ENCODE data around the gene ATG5.

ATG5 gene

GRCh38 chr6:106227612-106228507, 97.7 kb downstream of the ATG5 start:
- no peaks in the 10 kb centered on the region for H4K20me1 ChIP-seq (ENCODE audit: insufficient read depth)
- H3K79me2 ChIP-seq (ENCODE audit: insufficient read depth, low read depth) = peaks cover 19% of the 10 kb centered on the region
- TF ChIP-seq CTCF (conservative IDR thresholded peaks at IDR 0.05; ENCODE audit: low read depth, low read length) = no peak
- no peak overlapping the region for H2AFZ ChIP-seq (ENCODE audit: low read depth)
- no peaks in the 10 kb centered on the region for H3K36me3 ChIP-seq (ENCODE audit: insufficient read depth)
- H3K4me3 ChIP-seq (IDR thresholded peaks at IDR 0.05; ENCODE audit: insufficient read depth, low read depth, low read length) = no peak overlapping the region
- no peaks in the 10 kb centered on the region for H3K27me3 ChIP-seq (ENCODE audit: insufficient read depth, low read depth)
- no peak overlapping the region for H3K4me2 ChIP-seq
- H3K27ac ChIP-seq = no peak overlapping the region
- no peak overlapping the region for H3K9ac ChIP-seq
- peaks cover 26% of the 10 kb centered on the region for H3K4me1 ChIP-seq (ENCODE audit: low read depth, poor library complexity, severe bottlenecking)

GRCh38 chr6:106226676-106227075, 98.9 kb downstream of the ATG5 start:
- TF ChIP-seq CTCF (conservative IDR thresholded peaks at IDR 0.05; ENCODE audit: low read depth, low read length) = no peak
- Histone ChIP-seq H3K4me2 (no peak overlapping the region), H3K4me1 (ENCODE audit: low read depth, poor library complexity, severe bottlenecking) (peaks cover 38% of the 10 kb centered on the region), H3K27me3 (ENCODE audit: insufficient read depth, low read depth) (no peaks in the 10 kb centered on the region), H3K4me3 (IDR thresholded peaks at IDR 0.05; ENCODE audit: insufficient read depth, low read depth, low read length) (no peak overlapping the region), H2AFZ (ENCODE audit: low read depth) (no peak overlapping the region), H3K27ac (no peak overlapping the region), H3K9ac (no peak overlapping the region), H4K20me1 (ENCODE audit: insufficient read depth) (no peaks in the 10 kb centered on the region), H3K36me3 (ENCODE audit: insufficient read depth) (no peaks in the 10 kb centered on the region), H3K79me2 (ENCODE audit: insufficient read depth, low read depth) (peaks cover 26% of the 10 kb centered on the region)

- peaks cover 44% of the 10 kb centered on the region for H3K4me1 ChIP-seq (ENCODE audit: low read depth, poor library complexity, severe bottlenecking)
- H3K79me2 ChIP-seq (ENCODE audit: insufficient read depth, low read depth) = peaks cover 26% of the 10 kb centered on the region
- no peaks in the 10 kb centered on the region for H4K20me1 ChIP-seq (ENCODE audit: insufficient read depth)
- H3K27ac ChIP-seq = no peak overlapping the region
- TF ChIP-seq CTCF (conservative IDR thresholded peaks at IDR 0.05; ENCODE audit: low read depth, low read length) = no peak
- no peaks in the 10 kb centered on the region for H3K27me3 ChIP-seq (ENCODE audit: insufficient read depth, low read depth)
- no peak overlapping the region for H3K9ac ChIP-seq
- H3K4me2 ChIP-seq = no peak overlapping the region
- H3K36me3 ChIP-seq (ENCODE audit: insufficient read depth) = no peaks in the 10 kb centered on the region
- no peak overlapping the region for H3K4me3 ChIP-seq (IDR thresholded peaks at IDR 0.05; ENCODE audit: insufficient read depth, low read depth, low read length)
- no peak overlapping the region for H2AFZ ChIP-seq (ENCODE audit: low read depth)
Measured at GRCh38 chr6:106225581-106225980, 100.0 kb downstream of the ATG5 start.

- no peaks in the 10 kb centered on the region for H3K36me3 ChIP-seq (ENCODE audit: insufficient read depth)
- peak; percentile 75 for TF ChIP-seq CTCF (conservative IDR thresholded peaks at IDR 0.05; ENCODE audit: low read depth, low read length)
- no peak overlapping the region for H3K9ac ChIP-seq
- H3K4me1 ChIP-seq (ENCODE audit: low read depth, poor library complexity, severe bottlenecking) = peaks cover 52% of the 10 kb centered on the region
- H4K20me1 ChIP-seq (ENCODE audit: insufficient read depth) = no peaks in the 10 kb centered on the region
- peak overlapping the region; percentile 47; the same call in 1 of the 2 replicates for H3K4me2 ChIP-seq
- H3K27ac ChIP-seq = no peak overlapping the region
- H3K79me2 ChIP-seq (ENCODE audit: insufficient read depth, low read depth) = peaks cover 26% of the 10 kb centered on the region
- no peak overlapping the region for H3K4me3 ChIP-seq (IDR thresholded peaks at IDR 0.05; ENCODE audit: insufficient read depth, low read depth, low read length)
- no peak overlapping the region for H2AFZ ChIP-seq (ENCODE audit: low read depth)
- no peaks in the 10 kb centered on the region for H3K27me3 ChIP-seq (ENCODE audit: insufficient read depth, low read depth)
Measured at GRCh38 chr6:106223300-106223930, 102.1 kb downstream of the ATG5 start.

All from KMS-11 (cell line).